ENCODE results near the gene NEGR1.

DNA sequence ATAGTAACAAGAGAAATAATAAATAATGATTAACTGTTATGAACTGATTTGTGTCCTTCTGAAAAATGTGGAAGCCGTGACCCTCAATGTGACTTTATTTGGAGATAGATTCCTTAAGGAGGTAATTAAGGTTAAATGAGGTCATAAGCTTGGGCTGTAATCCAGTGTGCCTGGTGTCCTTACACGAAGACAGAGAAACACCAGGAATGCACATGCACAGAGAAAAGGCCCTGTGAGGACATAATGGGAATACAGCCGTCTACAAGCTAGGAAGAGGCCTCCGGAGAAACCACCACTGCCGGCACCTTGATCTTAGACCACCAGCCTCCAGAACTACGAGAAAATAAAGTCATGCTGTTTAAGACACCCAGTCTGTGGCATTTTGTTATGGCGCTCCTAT is 215.9 kb downstream of the NEGR1 start:
- TF ChIP-seq, protein P1, sequence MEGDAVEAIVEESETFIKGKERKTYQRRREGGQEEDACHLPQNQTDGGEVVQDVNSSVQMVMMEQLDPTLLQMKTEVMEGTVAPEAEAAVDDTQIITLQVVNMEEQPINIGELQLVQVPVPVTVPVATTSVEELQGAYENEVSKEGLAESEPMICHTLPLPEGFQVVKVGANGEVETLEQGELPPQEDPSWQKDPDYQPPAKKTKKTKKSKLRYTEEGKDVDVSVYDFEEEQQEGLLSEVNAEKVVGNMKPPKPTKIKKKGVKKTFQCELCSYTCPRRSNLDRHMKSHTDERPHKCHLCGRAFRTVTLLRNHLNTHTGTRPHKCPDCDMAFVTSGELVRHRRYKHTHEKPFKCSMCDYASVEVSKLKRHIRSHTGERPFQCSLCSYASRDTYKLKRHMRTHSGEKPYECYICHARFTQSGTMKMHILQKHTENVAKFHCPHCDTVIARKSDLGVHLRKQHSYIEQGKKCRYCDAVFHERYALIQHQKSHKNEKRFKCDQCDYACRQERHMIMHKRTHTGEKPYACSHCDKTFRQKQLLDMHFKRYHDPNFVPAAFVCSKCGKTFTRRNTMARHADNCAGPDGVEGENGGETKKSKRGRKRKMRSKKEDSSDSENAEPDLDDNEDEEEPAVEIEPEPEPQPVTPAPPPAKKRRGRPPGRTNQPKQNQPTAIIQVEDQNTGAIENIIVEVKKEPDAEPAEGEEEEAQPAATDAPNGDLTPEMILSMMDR (IDR thresholded peaks at IDR 0.05): no peak
- no peak for TF ChIP-seq POLR2AphosphoS5 (IDR thresholded peaks at IDR 0.05)
- no peak for TF ChIP-seq EP300 (IDR thresholded peaks at IDR 0.05; ENCODE audit: low read depth)
- no peak for TF ChIP-seq POLR2A (IDR thresholded peaks at IDR 0.05)

Data from transverse colon (tissue), 4 donors.